ENCODE measurements around the gene NOL12. TPM values are rescaled to one million over a fixed set of nuclear protein-coding genes. Genes with fewer than 3 reads are reported as not detected.
"Not testable (repeated sequence)": the region's sequence is repeated elsewhere in the genome, so short reads cannot be mapped to it uniquely, and the experiment has no call there.

NOL12 gene
- total and polyA plus RNA-seq, 4 donors = 6.9 to 16.5 (median 11.4) TPM

DNA sequence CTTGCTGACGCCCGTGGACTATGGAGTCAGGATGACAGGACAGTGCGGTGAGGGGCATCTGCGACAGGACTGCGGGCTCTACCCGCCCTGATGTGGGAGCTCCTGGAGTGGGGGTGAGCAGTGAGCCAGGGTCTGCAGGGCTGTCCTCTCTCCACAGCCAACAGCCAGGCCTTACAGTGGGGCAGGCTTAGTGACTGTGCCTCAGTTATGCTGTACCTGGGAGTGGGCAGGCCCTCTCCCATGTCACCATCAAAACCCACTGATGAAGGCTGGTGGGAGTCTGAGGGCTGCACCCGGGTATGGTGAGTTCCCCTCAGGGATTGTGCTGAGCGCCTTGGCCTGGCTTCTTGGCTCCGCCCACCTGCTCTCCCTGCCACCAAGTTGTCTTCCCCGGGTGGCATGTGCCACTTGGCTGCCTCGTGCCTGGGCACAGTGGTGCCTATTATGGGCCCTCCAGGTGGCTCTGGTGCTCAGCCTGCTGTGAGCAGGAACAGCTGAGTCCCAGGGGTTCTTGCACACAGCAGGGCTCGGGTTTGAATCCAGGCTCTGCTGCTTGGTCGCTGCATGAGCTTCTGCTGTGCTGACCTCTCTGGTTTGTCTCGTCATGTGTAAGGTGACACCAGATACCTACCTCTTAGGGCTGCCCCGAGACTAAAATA lies 6.6 kb downstream of the NOL12 start:
- H3K36me3 ChIP-seq (ENCODE audit: control insufficient read depth in 4 of 4, insufficient read depth in 3 of 4, low read depth in 1 of 4, low read length in 3 of 4) = peaks cover 13 to 35% (median 25%) of the 10 kb centered on the region in 4 donors
- H3K27me3 ChIP-seq (ENCODE audit: control insufficient read depth in 4 of 4, insufficient read depth in 4 of 4, low read length in 3 of 4) = no peaks in the 10 kb centered on the region
- no peak overlapping the region for H3K9ac ChIP-seq (ENCODE audit: low read depth in 1 of 2, low read length in 2 of 2)
- no peak overlapping the region for H3K27ac ChIP-seq (ENCODE audit: low read depth in 1 of 2, low read length in 2 of 2)
- H3K4me3 ChIP-seq (ENCODE audit: low read depth in 1 of 3, low read length in 3 of 3) = no peak overlapping the region
- H3K4me1 ChIP-seq (ENCODE audit: control insufficient read depth in 4 of 4, insufficient read depth in 4 of 4, low read length in 3 of 4) = peaks cover 0 to 4% (median under 1%) of the 10 kb centered on the region in 4 donors
- WGBS = 97% methylated on average over 15 of the region's 15 CpGs
- TF ChIP-seq, protein P1, sequence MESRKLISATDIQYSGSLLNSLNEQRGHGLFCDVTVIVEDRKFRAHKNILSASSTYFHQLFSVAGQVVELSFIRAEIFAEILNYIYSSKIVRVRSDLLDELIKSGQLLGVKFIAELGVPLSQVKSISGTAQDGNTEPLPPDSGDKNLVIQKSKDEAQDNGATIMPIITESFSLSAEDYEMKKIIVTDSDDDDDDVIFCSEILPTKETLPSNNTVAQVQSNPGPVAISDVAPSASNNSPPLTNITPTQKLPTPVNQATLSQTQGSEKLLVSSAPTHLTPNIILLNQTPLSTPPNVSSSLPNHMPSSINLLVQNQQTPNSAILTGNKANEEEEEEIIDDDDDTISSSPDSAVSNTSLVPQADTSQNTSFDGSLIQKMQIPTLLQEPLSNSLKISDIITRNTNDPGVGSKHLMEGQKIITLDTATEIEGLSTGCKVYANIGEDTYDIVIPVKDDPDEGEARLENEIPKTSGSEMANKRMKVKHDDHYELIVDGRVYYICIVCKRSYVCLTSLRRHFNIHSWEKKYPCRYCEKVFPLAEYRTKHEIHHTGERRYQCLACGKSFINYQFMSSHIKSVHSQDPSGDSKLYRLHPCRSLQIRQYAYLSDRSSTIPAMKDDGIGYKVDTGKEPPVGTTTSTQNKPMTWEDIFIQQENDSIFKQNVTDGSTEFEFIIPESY (IDR thresholded peaks at IDR 0.05) = no peak
- TF ChIP-seq EGR1 (IDR thresholded peaks at IDR 0.05; ENCODE audit: low read depth in 2 of 2) (no peak), SP1 (IDR thresholded peaks at IDR 0.05) (no peak), FOXA2 (IDR thresholded peaks at IDR 0.05) (no peak), RXRA (IDR thresholded peaks at IDR 0.05) (no peak), YY1 (IDR thresholded peaks at IDR 0.05) (no peak), JUND (IDR thresholded peaks at IDR 0.05) (no peak), TAF1 (conservative IDR thresholded peaks at IDR 0.05) (no peak)
- TF ChIP-seq, protein P2, sequence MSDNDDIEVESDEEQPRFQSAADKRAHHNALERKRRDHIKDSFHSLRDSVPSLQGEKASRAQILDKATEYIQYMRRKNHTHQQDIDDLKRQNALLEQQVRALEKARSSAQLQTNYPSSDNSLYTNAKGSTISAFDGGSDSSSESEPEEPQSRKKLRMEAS (IDR thresholded peaks at IDR 0.05) = no peak
- TF ChIP-seq, protein P3, sequence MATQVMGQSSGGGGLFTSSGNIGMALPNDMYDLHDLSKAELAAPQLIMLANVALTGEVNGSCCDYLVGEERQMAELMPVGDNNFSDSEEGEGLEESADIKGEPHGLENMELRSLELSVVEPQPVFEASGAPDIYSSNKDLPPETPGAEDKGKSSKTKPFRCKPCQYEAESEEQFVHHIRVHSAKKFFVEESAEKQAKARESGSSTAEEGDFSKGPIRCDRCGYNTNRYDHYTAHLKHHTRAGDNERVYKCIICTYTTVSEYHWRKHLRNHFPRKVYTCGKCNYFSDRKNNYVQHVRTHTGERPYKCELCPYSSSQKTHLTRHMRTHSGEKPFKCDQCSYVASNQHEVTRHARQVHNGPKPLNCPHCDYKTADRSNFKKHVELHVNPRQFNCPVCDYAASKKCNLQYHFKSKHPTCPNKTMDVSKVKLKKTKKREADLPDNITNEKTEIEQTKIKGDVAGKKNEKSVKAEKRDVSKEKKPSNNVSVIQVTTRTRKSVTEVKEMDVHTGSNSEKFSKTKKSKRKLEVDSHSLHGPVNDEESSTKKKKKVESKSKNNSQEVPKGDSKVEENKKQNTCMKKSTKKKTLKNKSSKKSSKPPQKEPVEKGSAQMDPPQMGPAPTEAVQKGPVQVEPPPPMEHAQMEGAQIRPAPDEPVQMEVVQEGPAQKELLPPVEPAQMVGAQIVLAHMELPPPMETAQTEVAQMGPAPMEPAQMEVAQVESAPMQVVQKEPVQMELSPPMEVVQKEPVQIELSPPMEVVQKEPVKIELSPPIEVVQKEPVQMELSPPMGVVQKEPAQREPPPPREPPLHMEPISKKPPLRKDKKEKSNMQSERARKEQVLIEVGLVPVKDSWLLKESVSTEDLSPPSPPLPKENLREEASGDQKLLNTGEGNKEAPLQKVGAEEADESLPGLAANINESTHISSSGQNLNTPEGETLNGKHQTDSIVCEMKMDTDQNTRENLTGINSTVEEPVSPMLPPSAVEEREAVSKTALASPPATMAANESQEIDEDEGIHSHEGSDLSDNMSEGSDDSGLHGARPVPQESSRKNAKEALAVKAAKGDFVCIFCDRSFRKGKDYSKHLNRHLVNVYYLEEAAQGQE (IDR thresholded peaks at IDR 0.05) = no peak
- TF ChIP-seq, protein P4, sequence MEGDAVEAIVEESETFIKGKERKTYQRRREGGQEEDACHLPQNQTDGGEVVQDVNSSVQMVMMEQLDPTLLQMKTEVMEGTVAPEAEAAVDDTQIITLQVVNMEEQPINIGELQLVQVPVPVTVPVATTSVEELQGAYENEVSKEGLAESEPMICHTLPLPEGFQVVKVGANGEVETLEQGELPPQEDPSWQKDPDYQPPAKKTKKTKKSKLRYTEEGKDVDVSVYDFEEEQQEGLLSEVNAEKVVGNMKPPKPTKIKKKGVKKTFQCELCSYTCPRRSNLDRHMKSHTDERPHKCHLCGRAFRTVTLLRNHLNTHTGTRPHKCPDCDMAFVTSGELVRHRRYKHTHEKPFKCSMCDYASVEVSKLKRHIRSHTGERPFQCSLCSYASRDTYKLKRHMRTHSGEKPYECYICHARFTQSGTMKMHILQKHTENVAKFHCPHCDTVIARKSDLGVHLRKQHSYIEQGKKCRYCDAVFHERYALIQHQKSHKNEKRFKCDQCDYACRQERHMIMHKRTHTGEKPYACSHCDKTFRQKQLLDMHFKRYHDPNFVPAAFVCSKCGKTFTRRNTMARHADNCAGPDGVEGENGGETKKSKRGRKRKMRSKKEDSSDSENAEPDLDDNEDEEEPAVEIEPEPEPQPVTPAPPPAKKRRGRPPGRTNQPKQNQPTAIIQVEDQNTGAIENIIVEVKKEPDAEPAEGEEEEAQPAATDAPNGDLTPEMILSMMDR (IDR thresholded peaks at IDR 0.05; ENCODE audit: low read depth, low read length, missing input control) = no peak
- TF ChIP-seq, protein P5, sequence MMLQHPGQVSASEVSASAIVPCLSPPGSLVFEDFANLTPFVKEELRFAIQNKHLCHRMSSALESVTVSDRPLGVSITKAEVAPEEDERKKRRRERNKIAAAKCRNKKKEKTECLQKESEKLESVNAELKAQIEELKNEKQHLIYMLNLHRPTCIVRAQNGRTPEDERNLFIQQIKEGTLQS (IDR thresholded peaks at IDR 0.05) = no peak
- DNase-seq (ENCODE audit: low spot score) = no peak
- H3K9me3 ChIP-seq (ENCODE audit: control insufficient read depth in 4 of 4, low read length in 3 of 4) = no peaks in the 10 kb centered on the region

DNA sequence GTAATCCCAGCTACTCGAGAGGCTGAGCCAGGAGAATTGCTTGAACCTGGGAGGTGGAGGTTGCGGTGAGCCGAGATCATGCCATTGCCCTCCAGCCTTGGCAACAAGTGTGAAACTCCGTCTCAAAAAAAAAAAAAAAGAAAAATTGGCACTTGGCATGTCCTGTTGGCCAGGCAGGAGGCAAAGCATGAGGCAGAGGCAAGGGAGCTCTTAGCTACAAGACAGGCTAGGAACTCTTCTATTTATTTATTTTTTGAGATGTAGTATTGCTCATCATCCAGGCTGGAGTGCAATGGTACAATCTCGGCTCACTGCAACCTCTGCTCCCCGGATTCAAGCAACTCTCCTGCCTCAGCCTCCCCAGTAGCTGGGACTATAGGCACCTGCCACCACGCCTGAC lies 8.0 kb downstream of the NOL12 start:
- H3K4me3 ChIP-seq (ENCODE audit: low read depth in 1 of 3, low read length in 3 of 3); H3K9ac ChIP-seq (ENCODE audit: low read depth in 1 of 2, low read length in 2 of 2); H3K27me3 ChIP-seq (ENCODE audit: control insufficient read depth in 4 of 4, insufficient read depth in 4 of 4, low read length in 3 of 4); H3K9me3 ChIP-seq (ENCODE audit: control insufficient read depth in 4 of 4, low read length in 3 of 4); DNase-seq (ENCODE audit: low spot score); H3K4me1 ChIP-seq (ENCODE audit: control insufficient read depth in 4 of 4, insufficient read depth in 4 of 4, low read length in 3 of 4); H3K27ac ChIP-seq (ENCODE audit: low read depth in 1 of 2, low read length in 2 of 2): not testable (repeated sequence)
- peaks cover 10 to 29% (median 22%) of the 10 kb centered on the region in 4 donors for H3K36me3 ChIP-seq (ENCODE audit: control insufficient read depth in 4 of 4, insufficient read depth in 3 of 4, low read depth in 1 of 4, low read length in 3 of 4)
- WGBS = 84% methylated on average over 7 of the region's 7 CpGs

DNA sequence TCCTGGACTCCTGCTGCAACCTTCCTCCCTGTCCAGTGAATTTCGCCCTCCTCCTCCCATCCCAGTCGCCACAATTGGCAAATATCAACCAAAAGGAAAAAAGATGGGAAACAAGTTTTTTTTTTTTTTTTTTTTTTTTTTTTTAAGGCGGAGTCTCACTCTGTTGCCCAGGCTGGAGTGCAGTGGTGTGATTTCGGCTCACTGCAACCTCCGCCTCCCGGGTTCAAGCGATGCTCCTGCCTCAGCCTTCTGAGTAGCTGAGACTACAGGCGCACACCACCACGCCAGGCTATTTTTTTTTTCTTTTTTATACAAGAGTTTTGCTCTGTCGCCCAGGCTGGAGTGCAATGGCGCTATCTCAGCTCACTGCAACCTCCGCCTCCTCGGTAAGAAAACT lies 10.1 kb downstream of the NOL12 start:
- 52% methylated on average over 13 of the region's 13 CpGs for WGBS
- not testable (repeated sequence) for DNase-seq (ENCODE audit: low spot score); H3K4me1 ChIP-seq (ENCODE audit: control insufficient read depth in 4 of 4, insufficient read depth in 4 of 4, low read length in 3 of 4); H3K27ac ChIP-seq (ENCODE audit: low read depth in 1 of 2, low read length in 2 of 2); H3K9me3 ChIP-seq (ENCODE audit: control insufficient read depth in 4 of 4, low read length in 3 of 4); H3K9ac ChIP-seq (ENCODE audit: low read depth in 1 of 2, low read length in 2 of 2); H3K27me3 ChIP-seq (ENCODE audit: control insufficient read depth in 4 of 4, insufficient read depth in 4 of 4, low read length in 3 of 4); H3K4me3 ChIP-seq (ENCODE audit: low read depth in 1 of 3, low read length in 3 of 3)
- H3K36me3 ChIP-seq (ENCODE audit: control insufficient read depth in 4 of 4, insufficient read depth in 3 of 4, low read depth in 1 of 4, low read length in 3 of 4) = peaks cover 9 to 17% (median 13%) of the 10 kb centered on the region in 4 donors

All from liver (tissue), 9 donors.